SIG-M5 (cell line): ENCODE measurements around the gene SMC1B.
"Not testable (repeated sequence)": the region's sequence is repeated elsewhere in the genome, so short reads cannot be mapped to it uniquely, and the experiment has no call there.

ENCODE experiments used
- DNase-seq: peaks from one replicate; lab custom pipeline; 2025; lab: John Stamatoyannopoulos, UW

Gene SMC1B, protein sequence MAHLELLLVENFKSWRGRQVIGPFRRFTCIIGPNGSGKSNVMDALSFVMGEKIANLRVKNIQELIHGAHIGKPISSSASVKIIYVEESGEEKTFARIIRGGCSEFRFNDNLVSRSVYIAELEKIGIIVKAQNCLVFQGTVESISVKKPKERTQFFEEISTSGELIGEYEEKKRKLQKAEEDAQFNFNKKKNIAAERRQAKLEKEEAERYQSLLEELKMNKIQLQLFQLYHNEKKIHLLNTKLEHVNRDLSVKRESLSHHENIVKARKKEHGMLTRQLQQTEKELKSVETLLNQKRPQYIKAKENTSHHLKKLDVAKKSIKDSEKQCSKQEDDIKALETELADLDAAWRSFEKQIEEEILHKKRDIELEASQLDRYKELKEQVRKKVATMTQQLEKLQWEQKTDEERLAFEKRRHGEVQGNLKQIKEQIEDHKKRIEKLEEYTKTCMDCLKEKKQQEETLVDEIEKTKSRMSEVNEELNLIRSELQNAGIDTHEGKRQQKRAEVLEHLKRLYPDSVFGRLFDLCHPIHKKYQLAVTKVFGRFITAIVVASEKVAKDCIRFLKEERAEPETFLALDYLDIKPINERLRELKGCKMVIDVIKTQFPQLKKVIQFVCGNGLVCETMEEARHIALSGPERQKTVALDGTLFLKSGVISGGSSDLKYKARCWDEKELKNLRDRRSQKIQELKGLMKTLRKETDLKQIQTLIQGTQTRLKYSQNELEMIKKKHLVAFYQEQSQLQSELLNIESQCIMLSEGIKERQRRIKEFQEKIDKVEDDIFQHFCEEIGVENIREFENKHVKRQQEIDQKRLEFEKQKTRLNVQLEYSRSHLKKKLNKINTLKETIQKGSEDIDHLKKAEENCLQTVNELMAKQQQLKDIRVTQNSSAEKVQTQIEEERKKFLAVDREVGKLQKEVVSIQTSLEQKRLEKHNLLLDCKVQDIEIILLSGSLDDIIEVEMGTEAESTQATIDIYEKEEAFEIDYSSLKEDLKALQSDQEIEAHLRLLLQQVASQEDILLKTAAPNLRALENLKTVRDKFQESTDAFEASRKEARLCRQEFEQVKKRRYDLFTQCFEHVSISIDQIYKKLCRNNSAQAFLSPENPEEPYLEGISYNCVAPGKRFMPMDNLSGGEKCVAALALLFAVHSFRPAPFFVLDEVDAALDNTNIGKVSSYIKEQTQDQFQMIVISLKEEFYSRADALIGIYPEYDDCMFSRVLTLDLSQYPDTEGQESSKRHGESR

DNA sequence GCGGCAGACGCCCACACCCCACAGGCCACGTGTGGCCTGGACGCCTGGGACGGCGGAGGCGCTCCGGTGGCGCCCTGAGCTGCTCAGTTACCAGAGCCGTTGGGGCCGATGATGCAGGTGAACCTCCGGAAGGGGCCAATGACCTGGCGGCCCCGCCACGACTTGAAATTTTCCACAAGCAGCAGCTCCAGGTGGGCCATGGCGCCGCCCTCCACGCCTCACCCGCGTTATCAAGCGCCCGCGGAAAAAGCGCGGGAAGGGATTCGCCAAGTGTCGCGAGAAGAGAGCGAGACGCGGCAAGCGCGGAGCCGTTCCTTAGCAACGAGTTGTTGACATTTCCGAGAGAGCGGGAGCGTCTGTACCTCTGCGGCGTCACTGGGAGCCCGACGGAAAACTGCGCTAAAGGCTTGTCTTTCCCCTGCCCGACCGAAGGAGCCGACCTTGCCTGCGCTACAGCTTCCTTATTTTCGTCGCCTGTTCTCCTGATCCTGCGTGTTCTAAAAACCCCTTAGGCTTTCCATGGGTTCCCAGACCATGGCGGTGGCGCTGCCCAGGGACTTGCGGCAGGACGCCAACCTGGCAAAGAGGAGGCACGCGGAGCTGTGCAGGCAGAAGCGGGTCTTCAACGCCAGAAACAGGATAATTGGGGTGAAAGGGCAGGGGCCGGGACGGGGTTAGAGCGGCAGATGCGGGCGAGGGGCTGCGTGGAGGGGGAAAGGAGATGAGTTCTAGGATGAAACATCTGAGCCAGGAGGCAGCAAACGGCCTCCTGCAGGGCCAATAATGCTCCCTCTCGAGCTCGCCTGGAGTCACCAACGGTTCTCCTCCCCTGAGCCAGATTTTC is at the start of gene SMC1B, which contains the start of gene RIBC2:
SMC1B (minus strand) TSS at position 232 of the 844 bp plus-strand sequence; CDS start at position 200, 32 bp downstream.
RIBC2 (plus strand) TSS at position 326 of the 844 bp plus-strand sequence; CDS start at position 520, 194 bp downstream.
- DNase-seq: no peak

DNA sequence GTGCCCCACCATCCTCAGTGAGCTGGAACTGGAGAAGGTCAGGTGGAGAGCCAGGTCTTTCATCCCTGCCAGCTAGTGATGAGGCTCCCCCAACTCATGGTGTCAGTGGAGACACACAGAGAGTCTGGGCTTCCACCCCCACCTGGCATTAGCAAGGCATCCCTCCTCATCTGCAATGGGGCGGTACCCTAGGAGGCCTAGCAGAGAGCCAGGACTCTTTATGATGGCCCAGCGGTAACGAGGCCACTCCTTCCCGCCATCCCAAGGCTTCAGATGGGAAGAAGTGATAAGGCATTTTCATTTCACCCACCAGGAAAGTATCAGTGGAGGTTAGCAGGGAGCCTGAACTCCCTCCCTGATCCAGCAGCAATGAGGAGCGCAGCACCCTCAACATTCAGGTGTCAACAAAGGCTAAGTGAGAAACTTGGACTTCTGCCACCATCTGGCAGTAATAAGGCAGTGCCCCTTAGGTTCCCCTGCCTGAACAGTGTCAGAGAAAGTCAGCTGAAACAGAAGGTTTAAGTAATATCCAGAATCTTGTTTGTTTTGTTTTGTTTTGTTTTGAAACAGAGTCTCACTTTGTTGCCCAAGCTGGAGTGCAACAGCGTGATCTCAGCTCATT is 48.7 kb upstream of the SMC1B start:
- DNase-seq: no peak

DNA sequence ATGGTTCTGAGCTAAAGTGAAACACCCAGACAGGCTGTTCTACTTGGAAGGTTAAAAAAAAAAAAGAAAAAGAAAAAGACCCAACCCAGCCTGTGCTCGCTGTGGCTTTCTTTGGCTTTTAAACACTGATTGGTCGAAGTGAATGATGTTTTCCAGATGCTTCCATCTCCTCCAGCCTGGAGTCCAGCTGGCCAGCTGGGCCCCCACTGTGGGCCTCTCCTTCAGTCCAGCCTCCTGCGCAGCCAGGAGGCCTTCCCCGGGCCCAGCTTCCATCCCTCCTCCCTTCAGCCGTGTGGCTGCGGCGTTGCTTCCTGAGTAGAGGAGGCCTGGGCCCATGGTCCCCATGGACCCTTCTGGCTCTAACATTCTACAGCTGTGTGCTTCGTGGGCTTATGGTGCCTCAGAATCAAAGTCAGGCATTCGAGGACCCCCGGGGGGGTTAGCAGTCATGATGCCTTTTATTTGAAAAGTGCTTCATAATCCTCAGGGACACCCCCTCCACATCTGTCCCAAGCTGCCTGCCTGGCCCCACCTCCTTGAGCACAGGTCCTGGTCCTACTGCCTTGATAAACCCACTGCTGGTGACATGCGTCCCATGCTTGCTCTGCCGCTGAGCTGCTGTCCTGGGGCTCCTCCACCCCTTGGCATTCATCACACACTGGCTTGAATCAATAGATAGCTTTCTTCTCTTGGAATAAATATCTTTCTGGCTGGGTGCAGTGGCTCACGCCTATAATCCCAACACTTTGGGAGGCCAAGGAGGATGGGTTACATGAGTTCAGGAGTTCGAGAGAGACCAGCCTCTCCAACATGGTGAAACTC is 47.1 kb upstream of the SMC1B start:
- no peak for DNase-seq

DNA sequence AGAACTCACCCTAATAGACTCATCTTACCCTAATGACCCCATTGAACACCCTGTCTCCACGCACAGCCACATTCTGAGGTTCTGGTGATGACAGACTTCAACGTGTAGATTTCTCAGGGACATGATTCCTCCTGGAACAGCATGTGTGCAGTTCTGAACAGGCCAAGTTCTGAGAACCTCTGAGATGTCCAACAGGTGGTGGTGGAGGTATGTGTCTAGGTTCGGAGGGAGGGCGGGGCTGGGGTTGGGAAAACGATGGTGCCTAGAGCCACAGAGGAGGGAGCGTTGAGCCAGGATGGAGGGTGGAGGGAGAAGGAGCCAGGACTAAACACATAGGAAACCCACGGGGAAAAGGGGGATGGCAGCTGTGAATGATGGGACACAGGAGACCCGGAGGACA is 45.8 kb upstream of the SMC1B start:
- no peak for DNase-seq

DNA sequence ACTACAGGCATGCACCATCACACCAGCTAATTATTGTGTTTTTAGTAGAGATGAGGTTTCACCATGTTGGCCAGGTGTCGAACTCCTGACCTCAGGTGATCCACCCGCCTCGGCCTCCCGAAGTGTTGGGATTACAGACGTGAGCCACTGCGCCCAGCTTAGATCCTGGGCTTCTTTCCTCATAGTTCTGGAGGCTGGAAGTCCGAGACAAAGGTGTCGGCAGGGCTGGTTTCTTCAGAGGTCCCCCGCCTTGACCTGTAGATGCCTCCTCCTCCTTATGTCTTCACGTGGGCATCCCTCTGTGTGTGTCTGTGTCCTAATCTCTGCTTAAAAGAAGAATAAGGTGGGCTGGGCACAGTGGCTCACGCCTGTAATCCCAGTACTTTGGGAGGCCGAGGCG is 45.1 kb upstream of the SMC1B start:
- DNase-seq: no peak

DNA sequence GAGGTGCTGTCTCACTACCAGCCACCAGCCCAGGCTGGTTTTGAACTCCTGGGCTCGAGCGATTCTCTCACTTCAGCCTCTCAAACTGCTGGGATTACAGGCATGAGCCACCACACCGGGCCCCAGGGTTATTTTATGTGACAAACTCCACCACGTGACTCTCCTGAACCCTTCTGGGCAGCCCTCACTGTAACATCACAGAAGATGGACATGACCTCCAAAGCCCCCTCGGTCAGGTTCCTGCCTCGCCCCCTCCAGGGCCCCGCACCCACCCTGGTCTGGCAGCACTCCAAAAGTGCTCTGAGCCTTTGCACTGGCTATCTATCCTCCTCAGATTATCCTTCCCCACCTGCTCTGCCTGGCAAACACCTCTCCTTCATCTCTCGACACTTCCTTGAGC is 43.4 kb upstream of the SMC1B start:
- DNase-seq: no peak

DNA sequence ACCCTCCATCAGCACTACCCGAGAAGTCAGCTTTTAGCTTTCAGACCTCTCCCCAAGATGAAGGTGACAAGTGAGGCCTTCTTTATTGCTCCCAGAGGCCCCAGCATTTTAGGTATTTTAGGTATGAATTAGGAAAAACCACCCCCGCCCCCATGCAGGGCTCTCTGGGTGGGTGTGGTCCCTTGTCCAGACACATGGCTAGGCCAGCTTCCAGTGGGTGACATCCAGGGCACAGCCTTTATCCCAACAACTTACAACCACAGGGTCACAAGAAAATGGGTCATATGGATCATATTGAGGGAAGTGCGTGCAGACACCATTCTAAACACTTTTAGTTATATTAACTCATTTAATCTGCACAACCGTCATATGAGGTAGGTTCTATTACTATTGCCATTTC is 42.2 kb upstream of the SMC1B start:
- DNase-seq: no peak

DNA sequence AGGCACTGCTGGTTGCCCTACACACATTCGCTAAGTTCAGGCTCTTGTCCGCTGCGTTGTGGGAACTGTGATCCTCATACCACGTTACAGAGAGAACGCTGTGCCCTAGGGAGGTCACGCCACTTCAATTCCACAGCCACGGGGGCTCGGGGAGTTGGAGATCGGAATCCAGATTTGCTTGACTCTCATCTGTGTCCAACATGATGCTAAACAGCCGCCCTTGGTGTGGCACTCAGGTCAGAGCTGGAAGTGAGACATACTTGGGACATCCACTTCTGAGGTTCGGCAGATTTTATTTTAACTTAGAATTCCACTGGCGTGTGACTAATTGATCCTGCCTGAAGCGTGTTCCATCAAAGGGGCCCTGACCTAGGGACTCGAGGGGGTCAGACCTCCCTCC is 41.8 kb upstream of the SMC1B start:
- no peak for DNase-seq

DNA sequence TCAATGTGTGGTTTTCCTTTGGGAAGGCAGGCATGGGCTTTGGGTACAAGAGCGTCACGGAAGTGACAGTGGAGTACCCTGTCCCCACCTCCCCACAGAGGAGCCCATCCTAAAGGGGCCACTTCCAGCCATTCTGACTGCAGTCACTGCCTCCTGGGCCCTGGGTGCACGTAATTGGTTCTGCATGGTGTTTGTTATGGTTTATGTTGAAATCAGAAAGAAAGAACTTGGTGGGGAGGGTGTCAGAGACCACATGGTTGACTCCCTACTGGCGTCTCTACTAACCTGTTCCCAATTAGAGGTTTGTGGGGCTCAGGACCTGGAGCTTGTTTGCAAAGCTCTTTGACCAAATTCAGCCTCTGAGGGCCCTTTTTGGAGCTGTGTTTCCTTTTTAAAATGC is 40.9 kb upstream of the SMC1B start:
- DNase-seq: no peak

DNA sequence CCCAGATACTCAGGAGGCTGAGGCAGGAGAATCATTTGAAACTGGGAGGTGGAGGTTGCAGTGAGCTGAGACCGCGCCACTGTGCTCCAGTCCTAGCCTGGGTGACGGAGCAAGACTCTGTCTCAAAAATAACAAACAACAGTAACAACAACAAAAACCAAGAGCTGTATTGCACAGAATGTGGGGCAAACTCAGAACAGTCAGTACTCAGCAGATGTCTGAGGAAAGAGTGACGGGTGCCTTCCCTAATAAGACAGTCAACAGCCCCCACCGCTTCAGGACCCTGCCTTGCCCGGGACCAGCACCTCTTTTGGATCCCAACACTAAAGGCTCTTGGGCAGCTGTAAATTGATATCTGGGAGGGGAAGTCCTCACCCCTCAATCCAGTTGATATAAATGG is 40.4 kb upstream of the SMC1B start:
- DNase-seq: no peak

DNA sequence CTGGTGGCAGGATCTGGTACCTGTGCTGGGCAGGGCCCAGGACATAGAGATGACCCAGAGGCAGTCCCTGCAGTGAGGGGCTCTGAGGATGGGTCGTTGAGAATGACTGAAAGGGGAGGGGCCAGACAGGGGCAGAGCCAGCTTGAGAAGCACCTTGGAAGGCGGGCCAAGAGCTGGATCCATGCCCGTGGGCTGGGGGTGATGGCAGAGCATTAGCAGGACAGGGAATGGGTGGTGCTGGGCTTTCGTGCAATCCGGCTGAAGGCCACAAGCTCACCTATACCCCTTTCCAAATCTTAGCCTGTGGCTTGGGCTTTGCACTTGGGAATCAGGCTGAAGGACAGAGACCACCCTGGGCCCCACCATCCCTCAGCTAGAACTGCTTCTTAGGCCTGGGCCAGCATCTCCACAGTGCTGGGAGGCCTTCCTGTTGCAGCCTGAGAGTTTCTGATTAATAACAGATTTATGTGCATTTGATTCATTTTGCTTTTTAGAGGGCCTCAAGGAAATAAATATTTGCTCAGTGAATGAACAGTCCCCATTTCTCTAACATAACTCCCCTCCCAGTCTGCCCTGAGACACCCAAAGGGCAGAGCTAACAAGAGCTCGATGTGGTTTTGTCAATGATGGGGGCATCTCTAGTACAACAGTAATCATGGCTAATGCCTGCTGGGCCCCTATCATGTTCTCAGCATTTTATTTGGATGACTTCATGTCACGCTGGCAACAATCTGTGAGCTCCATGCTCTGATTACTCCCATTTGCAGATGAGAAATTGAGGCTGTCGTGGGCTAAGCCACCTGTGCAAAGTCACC is 39.4 kb upstream of the SMC1B start:
- DNase-seq: no peak

DNA sequence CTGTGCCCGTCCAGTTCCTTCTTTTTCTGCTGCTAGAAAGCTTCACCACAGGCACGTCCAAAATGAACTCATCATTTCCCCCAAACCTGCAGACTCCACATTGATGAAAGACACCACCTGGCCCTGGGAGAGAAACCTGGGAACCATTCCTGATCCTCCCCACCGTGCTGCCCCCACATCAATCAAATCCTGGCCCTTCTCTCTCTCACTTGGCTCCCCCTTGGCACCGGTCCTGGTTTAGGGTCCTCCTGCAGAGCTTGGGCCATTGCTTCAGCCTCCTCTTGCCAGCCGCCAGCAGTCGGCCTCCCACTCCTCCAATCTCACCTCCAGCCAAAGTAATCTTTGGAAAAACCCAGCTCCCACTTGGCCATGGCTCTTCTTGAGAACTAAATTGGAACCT is 38.6 kb upstream of the SMC1B start:
- no peak for DNase-seq

DNA sequence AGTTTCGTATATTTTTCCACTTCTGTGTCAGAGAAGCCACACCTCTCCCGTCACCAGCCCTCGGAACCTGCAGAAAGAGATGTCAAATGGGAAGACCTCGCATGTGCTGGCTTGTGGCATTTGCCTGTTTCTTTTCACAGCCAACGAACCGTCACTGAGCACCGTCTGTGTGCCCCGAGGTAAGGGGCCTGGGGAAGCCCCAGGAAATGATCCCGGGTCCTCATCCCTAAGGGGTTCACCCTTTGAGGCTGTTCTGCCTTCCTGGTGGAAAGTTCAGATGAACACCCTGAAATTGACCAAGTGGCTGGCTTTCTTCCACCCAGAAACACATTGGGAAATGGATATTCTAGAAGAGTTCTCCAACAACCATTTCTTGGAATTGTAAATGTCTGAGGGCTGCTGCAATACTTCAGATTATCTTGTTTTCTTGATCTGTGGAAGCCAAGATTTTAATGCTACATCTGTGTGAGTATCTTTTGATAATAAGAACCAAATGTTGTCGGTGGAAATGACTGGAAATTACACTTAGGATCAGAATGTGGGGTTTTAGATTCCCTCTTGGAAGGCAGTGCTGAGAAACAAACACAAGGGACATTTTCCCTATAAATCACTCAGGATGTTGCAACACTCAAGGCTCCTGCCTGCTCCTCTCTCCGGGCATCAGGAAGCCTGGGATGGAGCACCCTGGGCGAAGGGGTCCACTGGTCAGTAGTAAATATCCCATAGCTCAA is 37.7 kb upstream of the SMC1B start:
- DNase-seq: no peak

DNA sequence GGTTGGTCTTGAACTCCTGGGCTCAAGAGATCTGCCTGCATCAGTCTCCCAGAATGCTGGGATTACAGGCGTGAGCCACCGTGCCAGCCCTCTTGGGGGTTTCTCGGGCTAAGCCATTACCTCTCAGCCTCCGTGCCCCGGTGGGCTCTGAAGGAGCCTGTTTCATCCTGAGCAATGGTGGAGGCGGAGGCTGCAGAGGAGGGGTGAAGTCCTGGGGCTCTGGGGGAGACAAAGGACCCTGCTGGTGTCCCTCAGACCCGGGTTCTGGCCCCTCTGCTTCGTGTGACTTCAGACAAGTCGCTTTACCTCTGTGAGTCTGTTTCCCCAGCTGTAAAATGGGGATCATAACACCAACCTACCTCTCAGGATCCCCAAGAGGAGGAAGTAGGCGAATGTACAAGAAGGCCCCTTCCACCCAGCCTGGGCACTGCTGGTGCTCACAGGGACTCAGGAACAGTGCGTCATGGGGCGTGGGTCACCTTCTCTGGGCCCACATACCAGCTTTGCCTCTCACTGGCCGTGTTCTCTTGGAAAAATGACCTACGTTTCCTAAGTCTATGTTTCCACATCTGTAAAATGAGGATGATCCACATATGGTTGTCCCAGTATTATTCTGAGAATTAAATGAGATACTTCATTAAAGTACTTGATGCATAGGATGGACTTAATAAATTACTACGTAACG is 36.8 kb upstream of the SMC1B start:
- no peak for DNase-seq

DNA sequence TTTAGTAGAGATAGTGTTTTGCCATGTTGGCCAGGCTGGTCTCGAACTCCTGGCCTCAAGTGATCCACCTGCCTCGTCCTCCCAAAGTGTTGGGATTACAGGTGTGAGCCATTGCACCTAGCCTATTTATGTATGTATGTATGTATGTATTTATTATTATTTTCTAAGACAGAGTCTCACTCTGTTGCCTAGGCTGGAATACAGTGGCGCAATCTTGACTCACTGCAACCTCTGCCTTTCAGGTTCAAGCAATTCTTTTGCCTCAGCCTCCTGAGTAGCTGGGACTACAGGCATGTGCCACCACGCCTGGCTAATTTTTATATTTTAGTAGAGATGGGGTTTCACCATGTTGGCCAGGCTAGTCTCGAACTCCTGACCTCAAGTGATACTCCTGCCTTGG is 36.0 kb upstream of the SMC1B start:
- not testable (repeated sequence) for DNase-seq

DNA sequence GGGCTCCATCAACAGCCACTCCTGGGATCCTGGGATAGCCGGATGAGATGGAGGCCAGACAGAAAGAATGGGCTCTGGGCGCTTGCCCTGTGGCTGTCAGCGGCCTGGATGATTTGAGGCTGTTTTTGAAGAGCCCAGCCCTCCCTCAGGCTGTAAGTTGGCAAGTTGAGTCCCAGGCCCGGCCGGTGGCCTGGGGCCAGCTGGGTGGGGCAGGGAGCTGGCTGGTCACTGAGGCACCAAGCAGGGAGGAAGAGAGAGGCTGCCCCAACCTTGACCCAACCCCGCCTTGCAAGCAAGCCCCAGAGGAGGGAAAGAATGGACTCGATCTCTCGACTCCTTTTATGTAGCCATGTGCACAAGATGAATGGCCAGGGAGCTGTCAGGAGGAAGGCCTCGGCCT is 35.0 kb upstream of the SMC1B start:
- no peak for DNase-seq

DNA sequence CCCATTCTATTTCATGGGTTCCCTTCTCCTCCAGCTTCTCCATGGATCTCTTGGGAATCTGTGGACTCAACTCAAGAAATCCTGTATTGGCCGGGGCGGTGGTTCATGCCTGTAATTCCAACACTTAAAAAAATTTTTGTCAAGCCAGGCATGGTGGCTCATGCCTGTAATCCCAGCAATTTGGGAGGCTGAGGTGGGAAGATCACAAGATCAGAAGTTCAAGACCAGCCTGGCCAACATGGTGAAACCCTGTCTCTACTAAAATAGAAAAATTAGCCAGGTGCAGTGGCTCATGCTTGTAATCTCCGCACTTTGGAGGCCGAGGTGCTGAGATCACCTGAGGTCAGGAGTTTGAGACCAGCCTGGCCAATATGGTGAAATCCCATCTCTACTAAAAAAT is 34.2 kb upstream of the SMC1B start:
- not testable (repeated sequence) for DNase-seq

DNA sequence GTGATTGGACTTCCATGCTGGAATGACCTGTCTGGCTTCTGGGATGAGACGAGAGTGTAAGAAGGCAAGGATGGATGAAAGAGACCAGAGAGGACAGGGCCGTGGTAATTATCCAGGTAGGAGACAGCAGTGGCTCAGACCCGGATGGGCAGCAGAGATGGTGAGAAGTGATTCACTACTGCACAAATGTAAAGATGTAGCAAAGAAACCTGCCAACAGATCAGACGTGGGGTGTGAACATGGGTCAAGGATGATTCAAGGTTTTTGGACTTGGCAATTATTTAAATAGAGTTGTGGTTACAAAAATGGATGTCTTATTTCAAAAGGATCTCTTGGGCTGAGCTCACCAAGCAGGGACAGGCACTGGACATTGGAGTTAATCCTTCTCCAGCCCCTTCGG is 32.8 kb upstream of the SMC1B start:
- no peak for DNase-seq
